HUDEP-2 (cell line): ENCODE data around the gene HM13.
A peak's percentile ranks its signal among the peaks of the same experiment; 100 is the strongest.
"Not testable (repeated sequence)": the region's sequence is repeated elsewhere in the genome, so short reads cannot be mapped to it uniquely, and the experiment has no call there.

Source experiments
- DNase-seq, 76 experiments: peaks; one replicate each; lab custom pipeline; 2025; ENCODE audit not compliant: unreplicated experiment in 76 of 76; lab: John Stamatoyannopoulos, UW

HM13 gene

GRCh38 chr20:31566319-31566657 lies 52.0 kb downstream of the HM13 start:
- no peak for DNase-seq

- DNase-seq: no peak
These were observed 52.6 kb downstream of the HM13 start for GRCh38 chr20:31566658-31567379.

- no peak for DNase-seq
These were observed 53.1 kb downstream of the HM13 start for GRCh38 chr20:31567380-31567720.

GRCh38 chr20:31568041-31568731 lies 53.9 kb downstream of the HM13 start:
- no peak for DNase-seq

- DNase-seq: no peak
These were observed 54.5 kb downstream of the HM13 start for GRCh38 chr20:31568773-31569162.

GRCh38 chr20:31569163-31570020 lies 55.1 kb downstream of the HM13 start:
- peak in 46 of 76 experiments; percentile 5 to 63 (median 38) for DNase-seq

- DNase-seq: no peak
These were observed 55.8 kb downstream of the HM13 start for GRCh38 chr20:31570021-31570463.

- peak in 1 of 76 experiments; percentile 4 for DNase-seq
These were observed 56.7 kb downstream of the HM13 start for GRCh38 chr20:31570735-31571617.

GRCh38 chr20:31572042-31572700 lies 57.9 kb downstream of the HM13 start:
- DNase-seq: peak in 2 of 76 experiments; percentile 42 to 48

- peak in 75 of 76 experiments; percentile 60 to 97 (median 91) for DNase-seq
These were observed 58.7 kb downstream of the HM13 start for GRCh38 chr20:31572701-31573554.

- peak in 3 of 76 experiments; percentile 7 to 19 (median 11) for DNase-seq
These were observed 59.5 kb downstream of the HM13 start for GRCh38 chr20:31573555-31574321.

- DNase-seq: not testable (repeated sequence)
These were observed 60.7 kb downstream of the HM13 start for GRCh38 chr20:31574986-31575385.

- no peak for DNase-seq
These were observed 62.5 kb downstream of the HM13 start for GRCh38 chr20:31576751-31577150.

- no peak for DNase-seq
These were observed 63.0 kb downstream of the HM13 start for GRCh38 chr20:31577194-31577593.

GRCh38 chr20:31578448-31579138 lies 64.4 kb downstream of the HM13 start:
- DNase-seq: no peak

GRCh38 chr20:31579245-31579644 lies 65.0 kb downstream of the HM13 start:
- DNase-seq: no peak

GRCh38 chr20:31579941-31580651 lies 65.9 kb downstream of the HM13 start:
- not testable (repeated sequence) for DNase-seq
